Stomach (tissue), 9 donors: ENCODE measurements around the gene TNK1. TPM values are rescaled to one million over a fixed set of nuclear protein-coding genes. Genes with fewer than 3 reads are reported as not detected.

Source experiments
- DNase-seq, 2 donors: peaks; one replicate each; pipeline versions ENCODE4 v3.0.0 to v3.0.0-alpha.2; 2013 to 2019
- H3K27ac ChIP-seq, 5 donors: fragments of 200-600 bp in 4 of 5; sonication (generic) in 4 of 5; one replicate each; pipeline ENCODE4 v1.5.1; 2013 to 2019; ENCODE audit warnings: mild to moderate bottlenecking in 1 of 5, moderate library complexity in 1 of 5
- H3K27me3 ChIP-seq, 3 donors: fragments of 200-600 bp; sonication (generic); one replicate each; pipeline ENCODE4 v1.5.1; 2017 to 2019; ENCODE audit warnings: mixed run types in 1 of 3
- H3K36me3 ChIP-seq, 4 donors: fragments of 200-600 bp; sonication (generic); 1 replicate in 3 of 4; 2 replicates in 1 of 4; pipeline ENCODE4 v1.5.1; 2016 to 2019
- H3K4me1 ChIP-seq, 4 donors: fragments of 200-600 bp; sonication (generic); one replicate each; pipeline ENCODE4 v1.5.1; 2016 to 2019
- H3K4me3 ChIP-seq, 4 donors: fragments of 200-600 bp; sonication (generic) in 3 of 4; one replicate each; pipeline ENCODE4 v1.5.1; 2016 to 2019; ENCODE audit warnings: mild to moderate bottlenecking in 1 of 4
- H3K9me3 ChIP-seq, 4 donors: fragments of 200-600 bp; sonication (generic); one replicate each; pipeline ENCODE4 v1.5.1; 2016 to 2019
- EP300 ChIP-seq: sonication (generic); formaldehyde crosslinking; IDR thresholded peaks from one replicate; pipeline ENCODE4 v1.6.1; 2017; ENCODE audit warnings: antibody characterized with exemption
- POLR2A ChIP-seq, 4 donors: fragments of 450-650 bp; IDR thresholded peaks; one replicate each; pipeline ENCODE4 v1.6.1; 2016; ENCODE audit warnings: antibody characterized with exemption in 4 of 4, control low read depth in 2 of 4, mild to moderate bottlenecking in 1 of 4, moderate library complexity in 1 of 4
- POLR2AphosphoS5 ChIP-seq, 3 donors: sonication (generic); formaldehyde crosslinking; IDR thresholded peaks; one replicate each; pipeline ENCODE4 v1.6.1; 2016; ENCODE audit warnings: antibody characterized with exemption in 3 of 3
- WGBS, 5 donors: extraction: QIAGEN DNeasy Blood & Tissue Kit in 3 of 5; methylation state at CpG; one replicate each; pipeline versions ENCODE4 v1.1.5 to v1.1.7; 2013 to 2018; 5-methylcytosine and 5-hydroxymethylcytosine counted together
- intact Hi-C: fragments of 100-400 bp; cut with DNase I; formaldehyde crosslinking; loops from one replicate; pipeline ENCODE4 v1.15.1; 2023; ENCODE audit warnings: low total_unique reads
- polyA plus RNA-seq, 3 donors: library from polyadenylated mRNA; stranded (reverse); fragments of 200-250 nt; gene quantifications; one replicate each; pipeline ENCODE4 v1.2.3, GENCODE V29; 2013
- total RNA-seq, 5 donors: library from RNA; depleted of rRNA; stranded (reverse); fragments of >200 nt; gene quantifications; one replicate each; pipeline versions ENCODE4 v1.1.0 to v1.2.3, GENCODE V29; 2014 to 2016
- TF ChIP-seq, protein P1 (sequence below), 7 experiments: fragments of 450-650 bp in 4 of 7; fragments of 200-600 bp in 3 of 7; sonication (generic) in 3 of 7; IDR thresholded peaks; one replicate each; pipeline ENCODE4 v1.5.1; 2016 to 2019; ENCODE audit warnings: antibody characterized with exemption in 7 of 7, control low read depth in 2 of 7, mild to moderate bottlenecking in 1 of 7
- donor health status: healthy with polysubstance abuse.
- donor health status: Bipolar disorder and iron deficiency.
- donor health status: healthy.

The TNK1 gene
- total and polyA plus RNA-seq, 8 donors, result 5.7 to 37.1 (median 10.4) TPM

DNA sequence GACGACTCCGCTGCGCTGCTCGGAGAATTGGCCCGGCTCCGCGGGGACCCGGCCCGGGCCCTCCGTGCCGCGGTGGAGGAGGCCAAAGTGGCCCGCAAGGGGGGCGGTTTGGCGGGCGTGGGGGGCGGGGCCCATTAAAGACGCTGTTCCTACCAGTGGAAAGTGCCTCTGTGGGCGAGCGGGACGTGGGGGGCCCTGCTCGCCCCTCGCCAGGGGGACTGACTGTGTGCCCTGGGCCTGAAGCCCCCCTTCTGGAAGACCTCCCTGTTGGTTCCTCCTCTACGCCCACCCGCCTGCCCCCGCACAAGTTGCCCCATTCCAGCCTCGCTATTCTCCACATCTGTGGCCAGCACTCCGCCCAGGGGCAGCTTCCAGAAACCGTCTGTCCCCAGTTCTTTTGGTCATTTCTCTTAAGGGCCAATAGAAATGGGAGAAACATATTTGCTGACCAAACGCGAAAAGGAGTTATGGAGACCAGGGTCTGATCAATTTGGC lies 56.5 kb downstream of the TNK1 start:
- H3K9me3 ChIP-seq, result no peaks in the 10 kb centered on the region
- H3K4me3 ChIP-seq, result peak overlapping the region; percentile 47 to 62 (median 54)
- H3K27me3 ChIP-seq, result peaks cover 11 to 88% (median 40%) of the 10 kb centered on the region in 3 donors
- 30 to 68% (median 36%) methylated on average over 11 to 31 of the region's 31 CpGs for WGBS, 5 donors
- H3K4me1 ChIP-seq, result peaks cover 34 to 68% (median 63%) of the 10 kb centered on the region in 4 donors
- no peaks in the 10 kb centered on the region for H3K36me3 ChIP-seq
- intact Hi-C loops, result loop anchor here (5.0 kb wide), 1 partner anchor 40 kb away; the partner anchor contains the start of gene ZBTB4
- peak overlapping the region; percentile 79 to 90 (median 84) for H3K27ac ChIP-seq
- TF ChIP-seq, protein P1, sequence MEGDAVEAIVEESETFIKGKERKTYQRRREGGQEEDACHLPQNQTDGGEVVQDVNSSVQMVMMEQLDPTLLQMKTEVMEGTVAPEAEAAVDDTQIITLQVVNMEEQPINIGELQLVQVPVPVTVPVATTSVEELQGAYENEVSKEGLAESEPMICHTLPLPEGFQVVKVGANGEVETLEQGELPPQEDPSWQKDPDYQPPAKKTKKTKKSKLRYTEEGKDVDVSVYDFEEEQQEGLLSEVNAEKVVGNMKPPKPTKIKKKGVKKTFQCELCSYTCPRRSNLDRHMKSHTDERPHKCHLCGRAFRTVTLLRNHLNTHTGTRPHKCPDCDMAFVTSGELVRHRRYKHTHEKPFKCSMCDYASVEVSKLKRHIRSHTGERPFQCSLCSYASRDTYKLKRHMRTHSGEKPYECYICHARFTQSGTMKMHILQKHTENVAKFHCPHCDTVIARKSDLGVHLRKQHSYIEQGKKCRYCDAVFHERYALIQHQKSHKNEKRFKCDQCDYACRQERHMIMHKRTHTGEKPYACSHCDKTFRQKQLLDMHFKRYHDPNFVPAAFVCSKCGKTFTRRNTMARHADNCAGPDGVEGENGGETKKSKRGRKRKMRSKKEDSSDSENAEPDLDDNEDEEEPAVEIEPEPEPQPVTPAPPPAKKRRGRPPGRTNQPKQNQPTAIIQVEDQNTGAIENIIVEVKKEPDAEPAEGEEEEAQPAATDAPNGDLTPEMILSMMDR (IDR thresholded peaks at IDR 0.05), result no peak
- TF ChIP-seq POLR2A (IDR thresholded peaks at IDR 0.05) (no peak), POLR2AphosphoS5 (IDR thresholded peaks at IDR 0.05) (no peak), EP300 (no peak)
- no peak for DNase-seq

DNA sequence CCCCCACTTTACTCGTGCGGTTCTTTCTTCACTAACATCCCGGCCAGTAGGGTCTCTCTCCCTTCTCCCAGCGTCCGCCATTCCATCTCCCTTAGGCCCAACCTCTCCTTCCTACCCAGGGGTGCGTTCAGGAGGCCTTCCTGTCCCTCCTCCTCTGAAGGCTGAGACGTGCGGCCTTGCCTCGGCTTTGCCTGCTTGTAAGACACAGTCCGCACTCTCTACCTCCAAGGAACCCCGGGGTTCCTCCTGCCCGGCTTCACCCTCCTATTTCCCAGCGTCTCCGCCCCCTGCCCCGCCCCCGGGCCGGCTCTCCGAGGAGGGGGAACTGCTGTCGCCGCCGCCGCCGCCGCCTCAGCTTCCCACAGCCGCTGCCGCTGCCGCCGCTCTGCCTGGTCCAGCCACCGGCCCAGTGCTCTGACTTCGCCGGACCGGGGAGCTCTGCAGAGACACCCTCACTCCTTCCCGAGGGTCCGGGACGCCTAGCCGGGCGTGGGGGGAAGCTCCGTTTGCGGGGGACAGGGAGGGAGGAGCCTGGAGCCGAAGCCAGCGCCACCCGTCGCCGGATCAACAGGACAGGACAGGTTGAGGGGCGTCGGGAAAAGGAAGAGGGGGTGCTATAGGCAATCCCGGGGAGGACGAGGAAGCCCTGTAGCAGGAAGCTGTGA lies 57.2 kb downstream of the TNK1 start:
- peak; percentile 53 to 87 for DNase-seq
- intact Hi-C loops, result loop anchor here (5.0 kb wide), 1 partner anchor 39 kb away; the partner anchor contains the start of gene ZBTB4
- Histone ChIP-seq H3K4me1 (peaks cover 34 to 68% (median 63%) of the 10 kb centered on the region in 4 donors), H3K27ac (peak overlapping the region in 2 of 5 donors; percentile 24 to 29), H3K27me3 (peaks cover 11 to 94% (median 40%) of the 10 kb centered on the region in 3 donors), H3K36me3 (no peaks in the 10 kb centered on the region), H3K4me3 (peak overlapping the region; percentile 25 to 62 (median 46)), H3K9me3 (no peaks in the 10 kb centered on the region)
- TF ChIP-seq POLR2A (IDR thresholded peaks at IDR 0.05) (no peak), POLR2AphosphoS5 (IDR thresholded peaks at IDR 0.05) (no peak), EP300 (no peak)
- TF ChIP-seq, protein P1 (IDR thresholded peaks at IDR 0.05), result no peak
- 20 to 36% (median 23%) methylated on average over 24 to 48 of the region's 48 CpGs for WGBS, 5 donors

DNA sequence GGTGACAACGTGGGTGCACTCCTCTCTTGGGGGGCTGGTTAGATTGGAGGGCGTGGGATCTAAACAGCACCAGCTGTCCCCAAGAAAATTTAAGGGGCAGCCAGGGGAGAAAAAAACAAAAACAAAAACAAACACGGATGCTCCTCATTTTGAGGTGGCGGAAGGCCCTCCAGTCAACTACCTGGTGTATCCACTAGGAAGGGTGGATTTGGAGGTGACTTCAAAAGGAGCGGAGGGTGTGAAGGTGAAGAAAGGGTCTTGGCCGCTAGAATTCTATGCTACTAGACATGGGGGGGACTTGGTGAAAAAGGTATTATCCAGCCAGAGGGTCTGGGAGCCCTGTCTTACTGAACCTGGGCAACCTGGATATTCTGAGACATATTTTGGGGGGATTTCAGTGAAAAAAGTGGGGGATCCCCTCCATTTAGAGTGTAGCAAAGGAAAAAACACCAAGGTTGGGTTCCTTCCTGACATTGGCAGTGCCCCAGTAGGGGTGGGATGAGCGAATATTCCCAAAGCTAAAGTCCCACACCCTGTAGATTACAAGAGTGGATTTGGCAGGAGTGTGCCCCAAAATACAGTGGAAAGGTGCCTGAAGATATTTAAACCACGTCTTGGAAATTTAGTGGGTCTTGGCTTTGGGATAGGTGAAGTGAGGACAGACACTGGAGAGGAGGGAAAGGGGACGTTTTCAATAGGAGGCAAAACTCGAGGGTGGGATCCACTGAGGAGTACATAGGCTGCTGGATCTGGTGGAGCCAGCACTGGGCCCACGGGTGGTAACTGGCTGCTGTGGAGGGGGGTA lies 58.0 kb downstream of the TNK1 start:
- H3K9me3 ChIP-seq, result no peaks in the 10 kb centered on the region

More for the DNA sequence above, 58.0 kb downstream of the TNK1 start:
- Histone ChIP-seq H3K27ac (peak overlapping the region in 1 of 5 donors; percentile 24), H3K36me3 (no peaks in the 10 kb centered on the region), H3K4me3 (peak overlapping the region; percentile 25 to 62 (median 46)), H3K4me1 (peaks cover 34 to 68% (median 63%) of the 10 kb centered on the region in 4 donors), H3K27me3 (peaks cover 11 to 94% (median 40%) of the 10 kb centered on the region in 3 donors)
- TF ChIP-seq, protein P1 (IDR thresholded peaks at IDR 0.05), result no peak
- TF ChIP-seq POLR2A (IDR thresholded peaks at IDR 0.05), result no peak
- no peak for DNase-seq
- intact Hi-C loops, result loop anchor here (5.0 kb wide), 1 partner anchor 38 kb away; the partner anchor contains the start of gene ZBTB4
- WGBS, 5 donors, result 47 to 56% (median 54%) methylated on average over 11 of the region's 11 CpGs

Other genes with a start within 250 kb of the TNK1 start
Only the 30 nearest of the 38 such genes appear.
- 10 to 100 TPM in 3 of 5 donors, 1 to 10 TPM in 2; 3.2 to 26.3 (median 10.6) TPM for gene DLG4, start 161.3 kb upstream of the TNK1 start, total RNA-seq
- 10 to 100 TPM in 1 of 3 donors, 1 to 10 TPM in 2; 5.8 to 11.5 (median 7.0) TPM for gene DLG4, start 161.3 kb upstream of the TNK1 start, polyA plus RNA-seq
- 1,000 to 10,000 TPM in 3 of 5 donors, 100 to 1,000 TPM in 2; 348 to 3,058 (median 1,195) TPM for gene ACADVL, start 161.2 kb upstream of the TNK1 start, total RNA-seq
- 100 to 1,000 TPM; 651 to 783 (median 654) TPM for gene ACADVL, start 161.2 kb upstream of the TNK1 start, polyA plus RNA-seq
- 100 to 1,000 TPM in 1 of 5 donors, 10 to 100 TPM in 4; 16.9 to 114 (median 19.7) TPM for gene DVL2, start 146.6 kb upstream of the TNK1 start, total RNA-seq
- 10 to 100 TPM; 12.1 to 14.5 (median 14.5) TPM for gene DVL2, start 146.6 kb upstream of the TNK1 start, polyA plus RNA-seq
- 10 to 100 TPM in 3 of 5 donors, 1 to 10 TPM in 2; 5.2 to 26.2 (median 14.0) TPM for gene PHF23, start 141.6 kb upstream of the TNK1 start, total RNA-seq
- 10 to 100 TPM; 21.3 to 27.2 (median 21.5) TPM for gene PHF23, start 141.6 kb upstream of the TNK1 start, polyA plus RNA-seq
- 100 to 1,000 TPM; 111 to 419 (median 206) TPM for gene GABARAP, start 138.6 kb upstream of the TNK1 start, total RNA-seq
- gene GABARAP, start 138.6 kb upstream of the TNK1 start, polyA plus RNA-seq, result 1,000 to 10,000 TPM in 1 of 3 donors, 100 to 1,000 TPM in 2; 773 to 1,252 (median 934) TPM
- gene CTDNEP1, start 129.4 kb upstream of the TNK1 start, total RNA-seq, result 10 to 100 TPM; 23.9 to 82.8 (median 54.0) TPM
- 10 to 100 TPM; 71.8 to 85.1 (median 75.9) TPM for gene CTDNEP1, start 129.4 kb upstream of the TNK1 start, polyA plus RNA-seq
- 10 to 100 TPM in 3 of 5 donors, 1 to 10 TPM in 1, not detected in 1; 8.4 to 19.5 (median 13.6) TPM for gene ELP5, start 128.9 kb upstream of the TNK1 start, total RNA-seq
- 10 to 100 TPM; 24.4 to 45.2 (median 28.5) TPM for gene ELP5, start 128.9 kb upstream of the TNK1 start, polyA plus RNA-seq
- 100 to 1,000 TPM in 1 of 5 donors, 10 to 100 TPM in 2, 1 to 10 TPM in 2; 1.8 to 829 (median 17.4) TPM for gene CLDN7, start 118.6 kb upstream of the TNK1 start, total RNA-seq
- 100 to 1,000 TPM in 1 of 3 donors, 1 to 10 TPM in 2; 3.1 to 114 (median 9.9) TPM for gene CLDN7, start 118.6 kb upstream of the TNK1 start, polyA plus RNA-seq
- gene SLC2A4, start 99.4 kb upstream of the TNK1 start, total RNA-seq, result 10 to 100 TPM in 2 of 5 donors, 1 to 10 TPM in 3; 3.5 to 26.6 (median 7.0) TPM
- gene SLC2A4, start 99.4 kb upstream of the TNK1 start, polyA plus RNA-seq, result 10 to 100 TPM in 1 of 3 donors, 1 to 10 TPM in 1, under 1 TPM in 1; 0.92 to 15.9 (median 1.4) TPM
- gene YBX2, start 86.5 kb upstream of the TNK1 start, total RNA-seq, result 10 to 100 TPM in 1 of 5 donors, 1 to 10 TPM in 1, under 1 TPM in 2, not detected in 1; 0.43 to 72.4 (median 1.1) TPM
- gene YBX2, start 86.5 kb upstream of the TNK1 start, polyA plus RNA-seq, result 1 to 10 TPM; 1.2 to 6.5 (median 1.8) TPM
- gene EIF5A, start 73.5 kb upstream of the TNK1 start, total RNA-seq, result 100 to 1,000 TPM in 4 of 5 donors, 10 to 100 TPM in 1; 86.9 to 189 (median 137) TPM
- gene EIF5A, start 73.5 kb upstream of the TNK1 start, polyA plus RNA-seq, result 100 to 1,000 TPM; 341 to 438 (median 394) TPM
- gene GPS2, start 65.7 kb upstream of the TNK1 start, total RNA-seq, result 10 to 100 TPM; 23.9 to 91.6 (median 55.9) TPM
- 10 to 100 TPM; 74.3 to 84.9 (median 79.7) TPM for gene GPS2, start 65.7 kb upstream of the TNK1 start, polyA plus RNA-seq
- gene NEURL4, start 51.8 kb upstream of the TNK1 start, total RNA-seq, result 10 to 100 TPM; 17.8 to 84.0 (median 36.4) TPM
- 10 to 100 TPM in 2 of 3 donors, 1 to 10 TPM in 1; 6.9 to 22.2 (median 15.6) TPM for gene NEURL4, start 51.8 kb upstream of the TNK1 start, polyA plus RNA-seq
- 10 to 100 TPM in 4 of 5 donors, 1 to 10 TPM in 1; 8.3 to 33.3 (median 14.7) TPM for gene ACAP1, start 44.6 kb upstream of the TNK1 start, total RNA-seq
- 1 to 10 TPM; 4.4 to 6.4 (median 6.2) TPM for gene ACAP1, start 44.6 kb upstream of the TNK1 start, polyA plus RNA-seq
- gene KCTD11, start 28.9 kb upstream of the TNK1 start, total RNA-seq, result 10 to 100 TPM in 1 of 5 donors, 1 to 10 TPM in 3, under 1 TPM in 1; 0.58 to 11.0 (median 3.5) TPM
- 10 to 100 TPM in 1 of 3 donors, 1 to 10 TPM in 2; 8.9 to 14.1 (median 9.4) TPM for gene KCTD11, start 28.9 kb upstream of the TNK1 start, polyA plus RNA-seq
- not detected for gene TMEM95, start 25.9 kb upstream of the TNK1 start, total RNA-seq
- gene TMEM95, start 25.9 kb upstream of the TNK1 start, polyA plus RNA-seq, result not detected
- gene PLSCR3, start 13.4 kb downstream of the TNK1 start, total RNA-seq, result 100 to 1,000 TPM in 1 of 5 donors, 10 to 100 TPM in 2, 1 to 10 TPM in 1, not detected in 1; 7.9 to 101 (median 29.6) TPM
- 10 to 100 TPM; 21.9 to 27.1 (median 24.4) TPM for gene PLSCR3, start 13.4 kb downstream of the TNK1 start, polyA plus RNA-seq
- gene TMEM256, start 23.0 kb downstream of the TNK1 start, total RNA-seq, result 100 to 1,000 TPM in 2 of 5 donors, 10 to 100 TPM in 2, not detected in 1; 39.8 to 347 (median 161) TPM
- gene TMEM256, start 23.0 kb downstream of the TNK1 start, polyA plus RNA-seq, result 100 to 1,000 TPM; 189 to 282 (median 279) TPM
- 10 to 100 TPM in 3 of 5 donors, 1 to 10 TPM in 2; 4.6 to 42.0 (median 13.8) TPM for gene NLGN2, start 26.8 kb downstream of the TNK1 start, total RNA-seq
- 1 to 10 TPM; 1.7 to 7.9 (median 1.8) TPM for gene NLGN2, start 26.8 kb downstream of the TNK1 start, polyA plus RNA-seq
- gene SPEM1, start 39.2 kb downstream of the TNK1 start, total RNA-seq, result not detected
- gene SPEM1, start 39.2 kb downstream of the TNK1 start, polyA plus RNA-seq, result under 1 TPM in 1 of 3 donors, not detected in 2; 0.20 TPM
- gene SPEM2, start 44.5 kb downstream of the TNK1 start, total RNA-seq, result not detected
- not detected for gene SPEM2, start 44.5 kb downstream of the TNK1 start, polyA plus RNA-seq
- gene SPEM3, start 47.8 kb downstream of the TNK1 start, total RNA-seq, result not detected
- gene SPEM3, start 47.8 kb downstream of the TNK1 start, polyA plus RNA-seq, result not detected
- 10 to 100 TPM in 2 of 5 donors, 1 to 10 TPM in 2, not detected in 1; 1.3 to 48.4 (median 9.0) TPM for gene TMEM102, start 54.3 kb downstream of the TNK1 start, total RNA-seq
- gene TMEM102, start 54.3 kb downstream of the TNK1 start, polyA plus RNA-seq, result 1 to 10 TPM; 4.5 to 7.9 (median 6.4) TPM
- 10 to 100 TPM in 1 of 5 donors, under 1 TPM in 1, not detected in 3; 0.37 to 15.6 TPM for gene FGF11, start 58.4 kb downstream of the TNK1 start, total RNA-seq
- gene FGF11, start 58.4 kb downstream of the TNK1 start, polyA plus RNA-seq, result 1 to 10 TPM in 1 of 3 donors, under 1 TPM in 1, not detected in 1; 0.50 to 2.9 TPM
- 1 to 10 TPM in 3 of 5 donors, not detected in 2; 1.8 to 6.4 (median 4.2) TPM for gene CHRNB1, start 64.0 kb downstream of the TNK1 start, total RNA-seq
- gene CHRNB1, start 64.0 kb downstream of the TNK1 start, polyA plus RNA-seq, result 10 to 100 TPM in 2 of 3 donors, 1 to 10 TPM in 1; 9.2 to 12.0 (median 10.7) TPM
- 10 to 100 TPM; 15.8 to 31.5 (median 29.0) TPM for gene ZBTB4, start 98.5 kb downstream of the TNK1 start, total RNA-seq
- 10 to 100 TPM; 16.3 to 18.0 (median 17.9) TPM for gene ZBTB4, start 98.5 kb downstream of the TNK1 start, polyA plus RNA-seq
- not detected for gene SLC35G6, start 100.4 kb downstream of the TNK1 start, total RNA-seq
- not detected for gene SLC35G6, start 100.4 kb downstream of the TNK1 start, polyA plus RNA-seq
- gene POLR2A, start 103.3 kb downstream of the TNK1 start, total RNA-seq, result 100 to 1,000 TPM in 2 of 5 donors, 10 to 100 TPM in 3; 55.4 to 750 (median 85.2) TPM
- 10 to 100 TPM in 1 of 3 donors, 1 to 10 TPM in 2; 8.1 to 12.7 (median 10.0) TPM for gene POLR2A, start 103.3 kb downstream of the TNK1 start, polyA plus RNA-seq
- 100 to 1,000 TPM in 1 of 5 donors, 10 to 100 TPM in 3, 1 to 10 TPM in 1; 6.1 to 199 (median 49.6) TPM for gene TNFSF12, start 168.0 kb downstream of the TNK1 start, total RNA-seq
- 10 to 100 TPM; 31.7 to 48.0 (median 45.1) TPM for gene TNFSF12, start 168.0 kb downstream of the TNK1 start, polyA plus RNA-seq
- gene TNFSF13, start 177.7 kb downstream of the TNK1 start, total RNA-seq, result 10 to 100 TPM; 15.6 to 55.4 (median 22.6) TPM
- 10 to 100 TPM; 24.0 to 35.9 (median 32.0) TPM for gene TNFSF13, start 177.7 kb downstream of the TNK1 start, polyA plus RNA-seq